OCI-LY1 (cell line): ENCODE measurements around the gene CNIH4.

ENCODE experiments used
- EZH2 ChIP-seq: fragments of 200-600 bp; sonication (generic), shearing (Covaris generic); IDR thresholded peaks from 2 replicates; pipeline ENCODE4 v1.8.0; 2017; ENCODE audit warnings: borderline replicate concordance, mixed run types, mild to moderate bottlenecking, antibody characterized with exemption, low read length, moderate library complexity, mixed read lengths
- TF ChIP-seq, protein P1 (sequence below): fragments of 200-600 bp; sonication (generic), shearing (Covaris generic); IDR thresholded peaks from 2 replicates; pipeline ENCODE4 v1.5.1; 2017; ENCODE audit warnings: mild to moderate bottlenecking, antibody characterized with exemption, low read length, moderate library complexity, mixed read lengths

DNA sequence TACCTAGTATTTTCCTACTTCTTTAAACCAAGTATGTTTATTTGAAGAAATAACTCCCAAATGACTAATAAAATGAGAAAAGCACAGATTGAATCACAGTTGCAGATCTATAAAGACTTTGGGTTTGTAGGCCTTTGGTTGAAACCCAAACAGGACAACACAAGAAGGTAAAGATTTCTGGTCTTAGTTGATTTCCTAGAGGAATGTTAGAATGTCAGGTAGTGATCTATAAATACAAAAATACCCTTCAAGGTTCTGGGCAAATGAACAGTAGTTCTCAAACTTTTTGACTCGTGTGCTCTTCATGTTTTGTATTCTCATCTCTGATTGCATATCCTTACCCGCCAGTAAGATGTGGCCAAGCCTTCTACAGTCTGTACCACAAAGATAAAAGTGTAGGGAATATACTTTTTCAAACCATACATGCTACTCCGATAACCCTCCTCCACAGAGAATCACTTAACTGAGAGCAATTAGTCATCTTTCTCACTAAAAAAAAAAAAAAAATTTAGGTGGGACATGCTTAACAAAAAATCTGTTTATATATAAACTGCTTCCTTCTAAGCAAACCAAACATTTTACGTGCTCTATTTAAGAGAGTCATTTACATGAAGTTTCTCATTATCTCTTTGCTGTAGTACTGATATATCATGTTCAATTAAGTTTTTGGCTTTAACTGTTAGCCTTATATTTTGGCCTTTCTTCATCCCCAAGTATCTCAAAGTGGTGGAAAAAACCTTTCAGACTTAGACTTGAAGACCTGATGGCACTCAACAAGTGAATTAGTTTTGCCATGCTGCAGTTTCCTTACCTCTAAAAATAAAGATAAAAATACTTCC is 36.0 kb downstream of the CNIH4 start:
- TF ChIP-seq, protein P1, sequence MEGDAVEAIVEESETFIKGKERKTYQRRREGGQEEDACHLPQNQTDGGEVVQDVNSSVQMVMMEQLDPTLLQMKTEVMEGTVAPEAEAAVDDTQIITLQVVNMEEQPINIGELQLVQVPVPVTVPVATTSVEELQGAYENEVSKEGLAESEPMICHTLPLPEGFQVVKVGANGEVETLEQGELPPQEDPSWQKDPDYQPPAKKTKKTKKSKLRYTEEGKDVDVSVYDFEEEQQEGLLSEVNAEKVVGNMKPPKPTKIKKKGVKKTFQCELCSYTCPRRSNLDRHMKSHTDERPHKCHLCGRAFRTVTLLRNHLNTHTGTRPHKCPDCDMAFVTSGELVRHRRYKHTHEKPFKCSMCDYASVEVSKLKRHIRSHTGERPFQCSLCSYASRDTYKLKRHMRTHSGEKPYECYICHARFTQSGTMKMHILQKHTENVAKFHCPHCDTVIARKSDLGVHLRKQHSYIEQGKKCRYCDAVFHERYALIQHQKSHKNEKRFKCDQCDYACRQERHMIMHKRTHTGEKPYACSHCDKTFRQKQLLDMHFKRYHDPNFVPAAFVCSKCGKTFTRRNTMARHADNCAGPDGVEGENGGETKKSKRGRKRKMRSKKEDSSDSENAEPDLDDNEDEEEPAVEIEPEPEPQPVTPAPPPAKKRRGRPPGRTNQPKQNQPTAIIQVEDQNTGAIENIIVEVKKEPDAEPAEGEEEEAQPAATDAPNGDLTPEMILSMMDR, result no peak
- no peak for TF ChIP-seq EZH2
